NCI-H748 treated with DMSO at 0.1 percent for 48 hours (cell line): ENCODE data around the gene RFK.
A peak's percentile ranks its signal among the peaks of the same experiment; 100 is the strongest.
"Not testable (repeated sequence)": the region's sequence is repeated elsewhere in the genome, so short reads cannot be mapped to it uniquely, and the experiment has no call there.

ENCODE experiments used
- DNase-seq: peaks from one replicate; lab custom pipeline; 2025; lab: John Stamatoyannopoulos, UW

RFK gene

DNA sequence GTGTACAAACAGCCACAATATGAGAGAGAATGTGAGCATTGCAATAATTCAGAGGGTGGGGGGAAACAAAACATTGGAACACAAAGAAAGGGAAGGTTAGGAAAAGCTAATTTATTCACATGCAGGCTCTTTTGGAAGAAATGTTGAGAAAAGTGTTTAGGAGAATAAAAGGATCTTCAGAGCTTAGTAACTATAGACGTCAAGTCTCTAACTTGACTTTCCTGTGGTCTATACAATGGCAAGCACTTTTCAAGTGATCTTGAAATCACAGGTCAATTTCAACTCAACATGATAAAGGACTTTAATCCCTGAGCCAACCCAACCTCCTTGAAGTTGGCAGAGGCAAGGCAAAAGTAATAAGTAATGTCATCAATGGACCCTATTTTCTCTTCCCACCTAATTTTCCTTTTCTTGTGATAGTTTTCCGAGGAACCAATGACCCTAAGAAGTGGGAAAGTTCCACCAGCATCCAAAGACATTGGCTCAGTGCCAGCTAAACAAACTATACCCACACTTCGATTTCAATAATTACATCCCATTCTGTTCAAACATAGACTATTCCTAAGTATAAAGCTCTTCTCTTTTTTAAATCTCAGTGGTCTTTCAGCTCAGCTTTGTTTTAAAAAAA, 23.7 kb downstream of the RFK start:
- no peak for DNase-seq

- peak; percentile 94 for DNase-seq
Measured at GRCh38 chr9:76369583-76369982, 24.6 kb downstream of the RFK start.

- DNase-seq = peak; percentile 63
Measured at GRCh38 chr9:76366275-76366674, 28.0 kb downstream of the RFK start.

DNA sequence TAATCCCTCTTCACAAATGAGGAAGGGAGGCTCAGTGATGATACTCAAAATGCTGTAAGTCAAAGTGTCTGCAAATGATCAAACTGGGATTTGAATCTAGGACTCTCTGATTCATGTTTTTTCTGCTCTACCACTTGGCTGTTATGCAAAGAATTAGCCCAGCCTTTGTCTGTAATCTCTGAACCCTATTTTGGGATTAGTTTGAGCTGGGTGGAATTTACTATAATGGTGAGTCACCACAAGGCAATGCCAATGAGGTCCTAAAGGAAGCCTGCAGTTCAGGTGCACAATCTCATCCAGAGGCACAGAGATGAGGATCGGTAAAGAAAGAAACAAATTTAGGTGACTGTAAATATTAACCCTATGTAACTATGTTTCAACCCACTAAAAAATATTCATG, 29.2 kb downstream of the RFK start:
- no peak for DNase-seq

DNA sequence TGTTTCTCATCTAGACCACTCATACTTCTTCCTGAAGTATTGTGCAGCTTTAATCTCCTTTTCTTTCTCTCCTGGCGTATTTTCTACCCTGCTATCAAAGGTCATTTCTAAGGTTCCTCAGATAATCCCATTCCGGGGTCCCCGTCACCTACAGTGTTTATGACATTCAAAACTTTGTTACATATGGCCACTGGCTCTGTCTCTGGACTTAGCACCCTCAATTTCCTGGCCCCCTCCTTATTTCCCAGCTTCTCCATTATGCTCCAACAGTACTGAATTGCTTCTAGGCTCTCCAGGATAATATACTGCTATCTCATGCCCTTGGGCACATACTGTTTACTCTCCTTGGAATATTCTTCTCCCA, 31.2 kb downstream of the RFK start:
- DNase-seq = no peak

GRCh38 chr9:76362332-76363031, 31.7 kb downstream of the RFK start:
- DNase-seq = not testable (repeated sequence)

DNA sequence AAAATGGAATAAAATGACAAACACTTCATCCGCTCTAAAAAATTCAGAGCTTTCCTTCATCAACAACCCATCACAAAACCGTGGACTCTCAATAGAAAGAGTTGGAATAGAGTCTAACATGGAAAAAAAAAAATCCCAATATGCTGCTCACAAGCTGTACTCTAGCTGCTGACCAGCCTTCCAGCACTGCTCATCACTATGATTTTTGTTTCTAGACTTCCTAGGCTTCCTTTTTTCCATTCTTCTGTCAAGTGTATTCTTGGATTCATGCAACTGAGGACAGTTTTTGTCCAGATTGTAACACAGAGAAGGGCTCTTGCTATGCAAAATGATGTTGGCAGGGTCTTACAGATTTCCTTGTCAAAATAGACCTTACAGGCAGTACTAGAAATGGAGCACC, 34.5 kb downstream of the RFK start:
- no peak for DNase-seq

DNA sequence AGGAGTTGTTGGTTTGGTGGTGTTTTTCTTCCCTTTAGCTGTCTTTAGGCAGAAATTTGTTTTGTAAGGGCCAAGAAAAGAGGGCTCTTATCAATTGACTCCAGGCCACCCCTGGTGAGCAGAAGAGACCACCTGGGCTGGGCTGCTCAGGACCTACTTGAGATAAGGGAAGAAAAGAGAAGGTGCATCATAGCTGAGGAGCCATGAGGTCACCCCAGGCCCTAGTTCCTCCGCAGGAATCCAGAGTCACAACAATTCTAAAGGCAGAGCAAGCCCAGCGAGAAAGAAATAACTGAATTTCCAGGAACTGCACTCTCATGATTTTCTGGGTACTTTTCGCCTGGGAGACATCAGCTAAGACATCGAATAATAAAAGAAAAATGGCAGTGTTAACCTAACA, 34.9 kb downstream of the RFK start:
- DNase-seq = no peak

- DNase-seq = no peak
Measured at GRCh38 chr9:76358628-76359280, 35.5 kb downstream of the RFK start.

- DNase-seq = no peak
Measured at GRCh38 chr9:76357555-76357954, 36.7 kb downstream of the RFK start.

DNA sequence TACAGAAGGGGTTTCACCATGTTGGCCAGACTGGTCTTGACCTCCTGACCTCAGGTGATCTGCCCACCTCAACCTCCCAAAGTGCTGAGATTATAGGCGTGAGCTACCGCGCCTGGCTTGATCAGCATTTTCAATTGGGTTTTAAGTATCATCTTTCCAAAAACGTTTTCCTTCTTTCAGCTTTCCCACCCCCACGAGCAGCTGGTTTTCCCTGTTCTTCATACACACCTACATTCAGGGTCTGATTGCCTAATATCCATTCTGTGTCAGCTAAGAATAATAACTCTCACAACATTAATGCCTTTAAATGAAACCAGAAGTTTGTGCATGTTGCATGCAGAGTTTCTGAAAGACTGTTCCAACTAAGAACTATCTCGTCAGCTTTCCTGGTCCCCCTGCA, 38.3 kb downstream of the RFK start:
- DNase-seq = no peak

GRCh38 chr9:76354221-76354620, 40.0 kb downstream of the RFK start:
- DNase-seq = no peak

DNA sequence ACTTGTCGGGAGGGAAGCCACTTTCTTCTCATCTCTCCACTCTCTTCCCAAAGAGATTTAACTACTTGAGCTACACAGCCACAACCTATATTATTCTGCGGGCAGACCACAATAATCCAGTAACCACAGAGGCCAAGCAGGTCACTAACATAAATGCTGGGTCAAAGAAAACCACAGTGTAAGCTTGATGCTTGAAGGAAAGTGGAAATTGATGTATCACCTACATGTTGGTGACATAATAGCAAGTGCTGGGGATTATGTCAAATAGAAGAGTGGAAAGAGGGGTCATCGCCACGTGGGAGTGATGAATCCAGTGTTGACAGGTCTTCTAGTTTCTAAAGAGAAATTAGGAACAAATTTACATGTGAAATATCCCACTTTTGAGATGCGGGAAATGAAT, 40.9 kb downstream of the RFK start:
- no peak for DNase-seq

DNA sequence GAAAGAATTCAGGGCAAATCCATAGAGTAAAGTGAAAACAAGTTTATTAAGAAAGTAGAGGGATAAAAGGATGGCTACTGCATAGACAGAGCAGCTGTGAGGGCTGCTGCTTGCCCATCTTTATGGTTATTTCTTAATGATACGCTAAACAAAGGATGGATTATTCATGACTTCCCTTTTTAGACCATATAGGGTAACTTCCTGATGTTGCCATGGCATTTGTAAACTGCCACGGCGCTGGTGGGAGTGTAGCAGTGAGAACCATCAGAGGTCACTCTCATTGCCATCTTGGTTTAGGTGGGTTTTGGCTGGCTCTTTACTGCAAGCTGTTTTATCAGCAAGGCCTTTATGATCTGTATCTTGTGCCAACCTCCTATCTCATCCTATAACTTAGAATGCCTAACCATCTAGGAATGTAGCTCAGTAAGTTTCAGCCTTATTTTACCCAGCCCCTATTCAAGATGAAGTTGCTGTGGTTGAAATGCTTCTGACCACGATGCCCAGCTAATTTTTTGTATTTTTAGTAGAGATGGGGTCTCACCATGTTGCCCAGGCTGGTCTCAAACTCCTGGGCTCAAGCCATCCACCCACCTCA, 42.1 kb downstream of the RFK start:
- no peak for DNase-seq

DNA sequence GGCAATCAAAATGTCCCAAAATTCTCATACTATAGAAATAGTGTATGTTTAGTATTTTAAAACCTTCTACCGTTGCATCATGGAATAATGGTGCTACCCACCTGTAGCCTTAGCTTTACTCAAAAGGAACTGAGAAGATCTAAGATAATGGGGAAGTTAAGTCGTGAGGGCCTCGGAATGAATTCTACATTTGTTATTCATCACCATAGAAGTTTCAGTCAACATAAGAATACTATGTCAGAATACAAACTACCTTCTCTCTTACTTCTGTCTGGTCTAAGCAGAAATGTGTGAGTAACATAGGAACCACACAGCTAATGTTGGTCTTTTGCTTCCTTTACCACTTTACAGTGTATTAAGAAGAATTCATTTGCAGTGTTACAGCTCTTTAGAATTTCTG, 43.2 kb downstream of the RFK start:
- no peak for DNase-seq

GRCh38 chr9:76349865-76350264, 44.4 kb downstream of the RFK start:
- no peak for DNase-seq

DNA sequence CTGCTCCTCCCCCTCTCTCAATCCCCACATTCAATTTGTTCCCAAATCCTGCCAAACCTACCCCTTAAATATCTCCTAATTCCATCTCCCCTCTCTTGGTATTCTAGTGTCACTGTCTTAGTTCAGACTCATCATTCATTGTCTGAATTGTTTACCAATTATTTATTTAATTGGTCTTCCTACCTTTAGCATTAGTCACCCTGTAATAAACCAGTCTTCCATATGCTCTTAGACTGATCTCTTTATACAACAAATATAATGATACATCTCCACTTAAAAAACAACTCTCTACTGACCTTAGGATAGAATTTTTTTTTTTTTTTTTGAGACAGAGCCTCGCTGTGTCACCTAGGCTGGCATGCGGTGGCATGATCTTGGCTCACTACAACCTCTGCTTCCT, 51.4 kb downstream of the RFK start:
- no peak for DNase-seq

- no peak for DNase-seq
Measured at GRCh38 chr9:76342201-76342600, 52.0 kb downstream of the RFK start.

DNA sequence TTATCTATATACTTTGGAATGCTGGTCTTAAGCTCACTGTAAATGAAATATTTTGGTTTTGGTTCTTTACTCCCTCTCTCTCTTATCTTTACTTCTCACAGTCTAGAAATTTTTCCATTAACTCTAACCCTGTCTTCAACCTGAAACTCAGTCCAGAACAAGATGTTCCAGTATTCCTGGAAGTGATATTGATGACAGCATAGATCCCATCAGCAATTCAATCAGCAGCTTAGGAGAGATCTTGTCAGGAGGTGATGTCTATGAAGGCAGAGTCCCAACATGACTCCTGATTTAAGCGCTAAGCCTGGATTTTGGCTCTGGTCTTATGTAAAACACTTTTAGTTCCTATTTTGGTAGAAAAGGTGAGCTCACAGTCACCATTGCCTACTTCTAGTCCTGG, 52.6 kb downstream of the RFK start:
- no peak for DNase-seq

DNA sequence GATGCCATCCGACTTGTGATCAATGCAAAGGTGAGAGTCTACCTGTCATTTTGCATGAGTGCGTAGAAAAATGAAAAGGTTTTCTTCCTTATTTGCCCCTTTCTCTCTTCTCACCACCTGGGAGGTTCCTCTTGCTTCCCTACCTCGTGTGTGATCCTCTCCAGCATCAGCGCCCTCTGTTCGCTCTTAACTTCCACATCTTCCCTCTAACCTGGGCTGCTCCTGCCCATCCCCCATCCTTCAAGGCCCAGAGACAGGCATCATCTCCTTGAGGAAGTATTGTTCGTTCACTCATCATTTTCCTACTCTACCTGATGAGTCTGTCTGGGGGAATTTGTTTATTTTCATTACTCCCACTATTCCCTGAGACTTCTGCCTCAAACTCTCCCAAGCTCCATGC, 55.8 kb downstream of the RFK start:
- DNase-seq = no peak

DNA sequence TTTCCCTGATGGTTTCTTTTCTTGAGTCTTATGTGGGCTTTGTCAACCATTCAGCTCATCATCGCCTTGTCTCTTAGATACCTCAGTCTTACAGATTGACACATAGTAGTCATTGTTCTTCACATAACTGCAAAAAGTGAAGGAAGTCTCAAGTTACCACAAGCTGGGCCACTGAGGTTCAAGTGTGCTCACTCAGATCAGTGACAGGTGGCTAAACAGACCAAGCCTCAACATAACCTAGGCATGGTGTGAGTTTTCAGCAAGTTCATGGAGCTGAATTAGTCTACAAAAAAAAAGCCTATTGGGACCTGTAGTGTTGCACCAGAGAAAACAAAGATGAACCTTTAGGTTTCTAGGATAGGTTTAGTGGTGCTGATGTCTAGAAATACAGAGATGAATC, 58.2 kb downstream of the RFK start:
- DNase-seq = no peak
